ENCODE results near the gene USP7. TPM values are rescaled to one million over a fixed set of nuclear protein-coding genes. Genes with fewer than 3 reads are reported as not detected.
"Not testable (repeated sequence)": the region's sequence is repeated elsewhere in the genome, so short reads cannot be mapped to it uniquely, and the experiment has no call there.

USP7 gene
- total and polyA plus RNA-seq, 8 donors, result 70.4 to 159 (median 119) TPM

DNA sequence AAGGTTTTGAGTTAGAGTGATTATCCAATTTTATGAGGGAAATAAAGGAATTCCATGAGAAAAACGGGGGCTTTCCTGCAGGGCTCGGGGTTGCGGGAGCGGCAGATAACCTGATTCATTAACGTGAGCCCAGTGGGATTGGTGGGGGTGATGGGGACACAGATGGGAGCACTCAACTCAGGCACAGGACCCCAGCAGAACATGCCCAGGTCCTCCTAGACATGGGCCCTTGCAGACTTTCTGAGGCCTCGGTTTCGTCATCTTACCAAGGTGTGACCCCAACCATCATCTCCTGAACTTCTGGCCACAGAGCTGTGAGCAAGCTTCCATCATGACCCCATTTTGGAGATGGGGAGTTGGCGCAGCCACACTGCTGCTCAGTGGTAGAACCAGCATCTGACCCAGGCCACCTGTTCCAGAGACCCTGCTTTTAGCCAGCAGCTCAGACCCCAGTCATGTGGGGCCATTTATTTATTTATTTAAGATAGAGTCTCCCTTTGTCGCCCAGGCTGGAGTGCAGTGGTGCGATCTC, 117.2 kb downstream of the USP7 start:
- intact Hi-C loops (cut with DNase I), result no loop called here
- Histone ChIP-seq H3K27ac (no peak overlapping the region), H3K4me3 (no peak overlapping the region), H3K4me1 (peaks cover 0 to 28% of the 10 kb centered on the region in 2 donors), H3K36me3 (peaks cover 0 to 55% of the 10 kb centered on the region in 2 donors), H3K27me3 (no peaks in the 10 kb centered on the region), H3K9me3 (no peaks in the 10 kb centered on the region)
- DNase-seq, result no peak
- TF ChIP-seq CTCF (IDR thresholded peaks at IDR 0.05), result no peak
- ATAC-seq, result no peak

DNA sequence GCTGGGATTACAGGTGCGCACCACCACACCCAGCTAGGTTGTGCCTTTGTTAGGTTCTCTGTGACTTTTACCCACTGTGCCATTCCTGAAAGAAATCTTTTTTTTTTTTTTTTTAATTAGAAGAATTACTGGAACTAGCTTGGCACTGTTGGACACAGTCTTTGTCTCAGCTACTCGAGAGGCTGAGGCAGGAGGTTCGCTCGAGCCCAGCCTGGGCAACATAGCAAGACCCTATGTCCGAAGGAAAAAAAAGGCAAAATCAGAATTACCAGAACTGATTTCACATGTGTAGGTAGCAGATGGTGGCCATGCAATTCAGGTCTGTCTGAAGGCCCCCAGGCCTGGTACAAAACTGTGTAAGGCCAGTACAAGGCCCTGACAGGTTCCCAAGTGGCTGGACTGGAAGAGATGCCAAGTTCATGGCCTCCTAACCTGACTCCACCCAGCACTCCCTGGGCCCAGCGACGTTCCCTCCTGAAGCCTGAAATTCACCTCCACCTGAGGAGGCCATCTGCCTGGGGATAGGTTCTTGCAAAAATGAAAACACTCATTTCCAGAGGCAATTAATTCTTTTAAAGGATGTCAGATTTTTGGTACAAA, 117.9 kb downstream of the USP7 start:
- no peak for TF ChIP-seq CTCF (IDR thresholded peaks at IDR 0.05)

GRCh38 chr16:8843296-8843695, 120.4 kb downstream of the USP7 start:
- H3K27ac ChIP-seq; DNase-seq; H3K4me3 ChIP-seq; H3K27me3 ChIP-seq; H3K4me1 ChIP-seq; ATAC-seq; intact Hi-C loops (cut with DNase I); H3K9me3 ChIP-seq: not testable (repeated sequence)
- H3K36me3 ChIP-seq, result peaks cover 0 to 23% of the 10 kb centered on the region in 2 donors

More for the DNA sequence above, 117.9 kb downstream of the USP7 start:
- H3K27ac ChIP-seq, result no peak overlapping the region
- H3K27me3 ChIP-seq, result no peaks in the 10 kb centered on the region
- peaks cover 0 to 22% of the 10 kb centered on the region in 2 donors for H3K4me1 ChIP-seq
- no peaks in the 10 kb centered on the region for H3K9me3 ChIP-seq
- intact Hi-C loops (cut with DNase I), result no loop called here
- ATAC-seq, result no peak
- H3K36me3 ChIP-seq, result peaks cover 0 to 49% of the 10 kb centered on the region in 2 donors
- DNase-seq, result no peak
- no peak overlapping the region for H3K4me3 ChIP-seq

Other genes with a start within 250 kb of the USP7 start
- gene TMEM186, start 166.3 kb downstream of the USP7 start, total RNA-seq, result 1 to 10 TPM; 8.8 to 9.8 TPM
- gene TMEM186, start 166.3 kb downstream of the USP7 start, polyA plus RNA-seq (ENCODE audit: insufficient read length in 6 of 6), result 10 to 100 TPM; 11.4 to 15.6 (median 12.9) TPM
- 10 to 100 TPM; 35.8 to 38.2 TPM for gene PMM2, start 166.1 kb downstream of the USP7 start, total RNA-seq
- gene PMM2, start 166.1 kb downstream of the USP7 start, polyA plus RNA-seq (ENCODE audit: insufficient read length in 6 of 6), result 10 to 100 TPM; 19.2 to 27.9 (median 22.4) TPM
- gene CARHSP1, start 94.9 kb downstream of the USP7 start, total RNA-seq, result 10 to 100 TPM; 74.0 to 96.0 TPM
- 100 to 1,000 TPM in 1 of 6 donors, 10 to 100 TPM in 5; 85.2 to 114 (median 93.7) TPM for gene CARHSP1, start 94.9 kb downstream of the USP7 start, polyA plus RNA-seq (ENCODE audit: insufficient read length in 6 of 6)
- not detected for gene LITAFD, start 81.6 kb downstream of the USP7 start, total RNA-seq
- gene LITAFD, start 81.6 kb downstream of the USP7 start, polyA plus RNA-seq (ENCODE audit: insufficient read length in 6 of 6), result under 1 TPM in 2 of 6 donors, not detected in 4; 0.18 to 0.27 TPM
- gene HAPSTR1, start 127.7 kb upstream of the USP7 start, total RNA-seq, result 10 to 100 TPM; 53.5 to 62.8 TPM
- 10 to 100 TPM; 41.9 to 45.9 (median 43.8) TPM for gene HAPSTR1, start 127.7 kb upstream of the USP7 start, polyA plus RNA-seq (ENCODE audit: insufficient read length in 6 of 6)